COLO829 (cell line): ENCODE data around the gene RFC5.
"Not testable (repeated sequence)": the region's sequence is repeated elsewhere in the genome, so short reads cannot be mapped to it uniquely, and the experiment has no call there.

ENCODE experiments used
- DNase-seq: peaks from one replicate; pipeline ENCODE4 v3.0.0; 2012; ENCODE audit warnings: low spot score

The RFC5 gene, protein sequence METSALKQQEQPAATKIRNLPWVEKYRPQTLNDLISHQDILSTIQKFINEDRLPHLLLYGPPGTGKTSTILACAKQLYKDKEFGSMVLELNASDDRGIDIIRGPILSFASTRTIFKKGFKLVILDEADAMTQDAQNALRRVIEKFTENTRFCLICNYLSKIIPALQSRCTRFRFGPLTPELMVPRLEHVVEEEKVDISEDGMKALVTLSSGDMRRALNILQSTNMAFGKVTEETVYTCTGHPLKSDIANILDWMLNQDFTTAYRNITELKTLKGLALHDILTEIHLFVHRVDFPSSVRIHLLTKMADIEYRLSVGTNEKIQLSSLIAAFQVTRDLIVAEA

GRCh38 chr12:118016424-118017264, at the start of gene RFC5:
Gene RFC5, plus strand, starts transcription at chr12:118016703. Its CDS starts 125 bp downstream, at chr12:118016828.
- peak; percentile 97 for DNase-seq

DNA sequence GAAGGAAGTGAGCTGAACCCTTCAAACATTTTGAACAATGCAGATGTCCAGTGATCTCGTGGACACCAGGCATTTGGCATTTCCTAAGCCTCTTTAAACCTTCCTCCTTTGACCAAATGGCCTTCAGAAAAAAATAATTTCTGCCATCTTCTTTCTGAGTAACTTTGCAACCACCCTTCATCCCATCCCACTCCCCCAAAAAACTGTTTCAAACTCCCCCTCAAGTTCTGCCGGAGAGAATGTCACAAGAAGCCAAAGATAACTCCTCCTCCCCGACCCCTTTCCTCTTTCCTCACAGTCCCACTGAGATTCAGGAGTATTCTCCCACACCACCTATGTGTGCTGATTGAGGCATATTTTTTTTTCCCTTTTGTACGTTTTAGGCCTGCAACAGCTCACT, 49.5 kb upstream of the RFC5 start:
- DNase-seq = no peak

- DNase-seq = no peak
Measured at GRCh38 chr12:117967512-117967911, 49.0 kb upstream of the RFC5 start.

DNA sequence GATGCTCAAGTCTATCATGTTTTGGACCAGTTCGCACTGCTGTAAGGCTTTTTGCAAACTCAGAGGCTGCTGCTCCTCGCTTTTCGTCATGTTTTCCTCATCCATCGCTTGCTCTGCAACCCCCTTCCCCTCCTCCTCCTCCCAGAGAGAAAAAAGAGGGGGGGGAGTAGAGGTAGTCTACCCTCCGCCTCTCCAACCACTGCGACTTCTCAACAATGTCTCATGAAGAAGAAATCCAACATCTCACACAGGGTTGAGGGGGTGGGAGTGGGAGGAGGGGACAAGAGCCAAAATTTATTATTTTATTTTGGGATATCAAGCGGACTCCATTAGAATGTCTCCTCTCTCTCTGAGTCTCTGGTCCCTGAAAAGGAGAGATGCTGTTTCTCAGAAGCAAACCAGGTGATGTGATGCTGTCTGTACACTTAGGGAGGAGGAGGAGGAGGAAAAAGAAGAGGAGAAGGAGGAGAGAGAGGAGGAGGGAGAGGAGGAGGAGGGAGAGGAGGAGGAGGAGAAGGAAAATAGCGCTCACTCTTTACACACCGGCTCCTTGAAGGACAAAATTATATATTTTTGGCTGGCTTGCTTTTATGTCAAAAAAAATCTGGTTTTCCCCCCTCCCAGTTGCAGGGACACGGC, 48.2 kb upstream of the RFC5 start:
- DNase-seq = no peak

GRCh38 chr12:117968826-117969659, 47.5 kb upstream of the RFC5 start, which contains the start of gene KSR2:
Gene KSR2, minus strand, starts transcription at chr12:117968990. Its CDS starts 735 bp downstream, at chr12:117968255.
- peak; percentile 12 for DNase-seq

- no peak for DNase-seq
Measured at GRCh38 chr12:117970334-117970733, 46.2 kb upstream of the RFC5 start.

DNA sequence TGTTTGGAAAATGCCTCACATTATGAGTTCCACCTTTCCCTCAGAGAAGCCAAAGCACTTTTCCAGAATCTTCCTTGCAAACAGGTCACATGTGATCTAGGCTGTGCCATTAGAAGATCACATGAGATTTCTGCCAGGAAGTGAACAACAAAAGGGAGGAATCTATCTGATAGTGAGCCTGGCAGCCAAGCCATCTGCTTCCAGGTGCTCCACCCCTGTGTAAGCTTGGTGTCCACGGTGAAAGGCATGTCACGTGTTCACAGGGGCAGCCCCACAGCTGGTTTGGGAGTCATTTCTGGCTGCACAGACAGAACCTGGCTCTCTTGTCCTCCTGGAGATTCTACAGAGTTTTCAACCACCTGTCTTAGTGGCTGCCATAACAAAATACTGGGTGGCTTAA, 44.2 kb upstream of the RFC5 start:
- no peak for DNase-seq

- no peak for DNase-seq
Measured at GRCh38 chr12:117975006-117975405, 41.5 kb upstream of the RFC5 start.

GRCh38 chr12:117977373-117977772, 39.1 kb upstream of the RFC5 start:
- DNase-seq = no peak

GRCh38 chr12:117980616-117981015, 35.9 kb upstream of the RFC5 start:
- DNase-seq = no peak

- DNase-seq = no peak
Measured at GRCh38 chr12:117981267-117981666, 35.2 kb upstream of the RFC5 start.

GRCh38 chr12:117985182-117985581, 31.3 kb upstream of the RFC5 start:
- DNase-seq = no peak

DNA sequence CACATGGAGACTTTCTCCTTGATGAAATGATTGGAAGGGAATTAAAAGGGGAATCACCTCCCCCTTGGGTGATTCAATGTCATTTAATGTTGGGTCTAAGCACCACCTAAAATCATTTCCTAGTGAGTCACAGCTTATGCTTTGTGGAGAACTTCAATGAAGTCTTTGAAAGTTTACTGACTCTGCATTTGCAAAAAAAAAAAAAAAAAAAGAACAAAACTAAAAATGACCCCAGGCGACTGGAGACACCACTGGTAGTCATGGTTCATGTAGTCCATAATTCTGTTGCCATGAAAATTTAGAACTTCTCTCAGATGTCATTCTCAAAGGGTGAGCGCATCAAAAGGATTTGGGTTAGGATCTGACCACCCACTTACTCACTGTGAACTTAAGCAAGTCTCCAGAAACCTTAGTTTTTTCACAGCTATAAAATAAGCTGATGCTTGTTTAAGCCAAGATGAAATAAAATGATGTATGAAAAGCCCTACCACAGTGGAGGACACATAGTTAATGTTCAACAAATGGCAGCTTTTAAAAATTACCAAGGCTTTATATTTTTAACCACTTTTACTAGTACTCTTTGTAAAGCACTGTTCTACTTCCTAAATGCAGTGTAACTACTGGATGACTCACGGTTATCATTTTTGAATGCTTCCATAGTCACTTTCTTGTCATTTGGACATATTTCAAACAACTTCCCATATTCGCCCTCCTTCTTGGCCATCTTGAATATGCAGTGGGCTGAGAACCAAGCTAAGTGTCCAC, 29.6 kb upstream of the RFC5 start:
- DNase-seq = peak; percentile 90

DNA sequence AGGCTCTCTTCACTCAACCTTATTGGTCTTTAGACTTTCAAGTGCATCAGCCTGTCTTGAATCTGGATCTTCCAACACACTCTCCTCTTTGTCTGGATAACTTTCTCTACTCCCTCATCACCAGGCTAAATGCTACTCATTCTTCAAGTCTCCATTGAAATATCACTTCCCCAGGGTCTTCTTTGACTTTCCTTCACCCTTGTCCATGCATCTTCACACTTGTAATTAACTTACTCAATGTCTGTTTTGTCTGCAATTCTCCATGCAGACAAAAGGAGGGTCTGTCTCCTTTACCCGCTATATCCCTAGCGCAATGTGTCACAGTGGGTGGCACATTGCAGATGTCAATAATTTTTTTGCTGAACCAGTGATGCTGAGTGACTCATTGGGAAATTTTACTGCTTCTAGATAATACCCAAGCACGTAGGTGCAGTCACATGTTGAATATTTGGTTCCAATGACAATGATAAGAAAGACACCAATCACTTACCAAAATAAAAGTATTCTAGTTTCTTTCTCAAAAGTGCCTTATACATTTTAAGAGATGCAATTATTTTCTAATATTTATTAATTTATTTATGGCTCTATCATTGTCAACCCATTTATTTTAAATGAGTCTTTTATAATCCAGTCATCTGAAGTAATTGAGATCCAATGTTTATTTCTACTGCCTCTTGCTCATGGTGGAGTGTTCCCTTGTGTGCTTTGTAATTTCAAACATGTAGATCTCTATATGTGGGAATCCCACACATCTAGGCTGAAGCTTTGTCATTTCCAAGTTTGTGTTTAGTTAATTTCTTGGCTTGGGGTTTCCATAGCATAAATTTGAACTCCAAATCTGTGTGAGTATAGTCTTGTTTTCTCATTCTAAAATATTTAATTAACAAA, 21.7 kb upstream of the RFC5 start:
- peak; percentile 93 for DNase-seq

DNA sequence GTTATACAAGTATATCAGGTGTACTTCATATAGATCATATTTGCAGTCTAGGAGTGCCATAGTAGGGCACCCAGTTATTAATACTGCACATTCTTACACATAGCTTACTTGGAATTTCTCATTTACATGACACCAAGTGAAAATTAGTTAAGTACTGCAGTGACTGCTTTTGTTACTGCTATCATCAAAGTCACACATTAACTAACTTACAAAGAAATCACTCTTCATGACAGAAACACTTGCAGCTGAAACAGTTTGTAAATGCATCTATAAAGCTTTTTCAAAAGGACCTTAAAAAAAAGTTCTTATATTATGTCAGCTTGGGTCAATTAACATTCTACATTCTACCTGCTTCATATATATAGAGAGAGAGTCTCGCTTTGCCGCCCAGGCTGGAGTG, 17.8 kb upstream of the RFC5 start:
- no peak for DNase-seq

DNA sequence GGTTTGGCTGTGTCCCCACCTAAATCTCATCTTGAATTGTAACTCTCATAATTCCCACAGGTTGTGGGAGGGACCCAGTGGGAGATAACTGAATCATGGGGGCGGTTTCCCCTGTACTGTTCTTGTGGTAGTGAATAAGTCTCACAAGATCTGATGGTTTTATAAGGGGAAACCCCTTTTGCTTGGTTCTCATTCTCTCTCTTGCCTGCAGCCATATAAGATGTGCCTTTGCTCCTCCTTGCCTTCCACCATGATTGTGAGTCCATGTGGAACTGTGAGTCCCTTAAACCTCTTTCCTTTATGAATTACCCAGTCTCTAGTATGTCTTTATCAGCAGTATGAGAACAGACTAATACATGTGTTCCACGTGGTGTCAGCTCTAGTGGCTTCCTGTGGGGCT, 16.7 kb upstream of the RFC5 start:
- not testable (repeated sequence) for DNase-seq

- no peak for DNase-seq
Measured at GRCh38 chr12:118010903-118011302, 5.6 kb upstream of the RFC5 start.

DNA sequence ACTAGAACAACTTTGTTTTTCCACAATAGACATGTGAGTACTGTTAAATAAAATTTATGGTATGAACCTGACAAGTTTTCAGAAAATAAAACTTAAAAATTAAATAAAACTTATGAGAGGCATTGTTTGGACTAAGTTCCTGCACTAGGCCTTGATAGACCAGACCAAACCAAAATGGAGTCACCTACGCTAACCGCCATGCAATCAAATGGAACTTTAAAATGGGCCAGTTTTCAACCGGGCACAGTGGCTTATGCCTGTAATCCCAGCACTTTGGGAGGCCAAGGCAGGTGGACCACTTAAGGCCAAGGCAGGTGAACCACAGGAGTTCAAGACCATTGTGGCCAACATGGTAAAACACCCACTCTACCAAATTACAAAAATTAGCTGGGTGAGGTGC, 5.1 kb upstream of the RFC5 start:
- DNase-seq = no peak

DNA sequence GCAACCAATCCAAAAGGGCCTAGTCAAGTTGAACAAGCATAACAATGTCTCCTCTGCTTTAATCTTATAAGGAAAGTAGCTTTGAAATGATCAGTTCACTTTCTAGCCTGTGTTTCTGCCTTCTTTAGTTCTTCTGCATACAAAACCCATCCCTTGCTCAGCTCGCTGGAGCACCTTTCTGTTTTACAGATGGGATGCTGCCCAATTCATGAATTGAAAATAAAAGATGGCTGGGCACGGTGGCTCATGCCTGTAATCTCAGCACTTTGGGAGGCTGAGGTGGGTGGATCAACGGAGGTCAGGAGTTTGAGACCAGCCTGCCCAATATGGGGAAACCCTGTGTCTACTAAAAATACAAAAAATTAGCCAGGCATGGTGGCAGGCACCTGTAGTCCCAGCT, 4.5 kb upstream of the RFC5 start:
- no peak for DNase-seq

DNA sequence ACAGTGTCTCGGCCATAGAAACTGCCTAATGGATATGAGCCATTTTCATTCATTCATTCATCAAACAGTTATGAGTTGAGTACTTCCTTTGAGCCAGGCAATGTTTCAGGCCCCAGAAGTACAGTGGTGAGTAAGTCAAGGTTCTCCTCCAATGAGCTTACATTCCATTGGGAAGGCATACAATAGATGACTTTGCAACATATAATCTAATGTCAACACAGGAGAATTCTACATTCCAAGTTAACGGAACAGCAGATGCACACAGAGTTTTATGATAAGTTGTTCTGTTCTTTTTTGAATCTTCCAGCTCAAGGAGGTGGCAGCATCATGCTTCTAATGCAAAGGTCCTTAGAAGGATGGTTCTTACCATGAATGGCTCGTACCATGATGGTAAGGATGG, 3.2 kb upstream of the RFC5 start:
- DNase-seq = no peak
